GM18505 (cell line): ENCODE measurements around the gene TNFAIP8L1.

ENCODE experiments used
- ATAC-seq: cut with Tn5 transposase; IDR thresholded peaks from one replicate; pipeline ENCODE4 v1.9.1; 2021; ENCODE audit not compliant: unreplicated experiment
- POLR2A ChIP-seq: IDR thresholded peaks from 4 replicates; pipeline ENCODE4 v1.6.1; 2011; ENCODE audit warnings: borderline replicate concordance; ENCODE audit not compliant: insufficient read depth, insufficient read length; ENCODE audit errors: extremely low read depth

TNFAIP8L1 gene

GRCh38 chr19:4624301-4624700 is 15.0 kb upstream of the TNFAIP8L1 start:
- TF ChIP-seq POLR2A = no peak
- ATAC-seq = no peak

GRCh38 chr19:4624733-4625362 is 14.5 kb upstream of the TNFAIP8L1 start:
- TF ChIP-seq POLR2A = no peak
- ATAC-seq = no peak

DNA sequence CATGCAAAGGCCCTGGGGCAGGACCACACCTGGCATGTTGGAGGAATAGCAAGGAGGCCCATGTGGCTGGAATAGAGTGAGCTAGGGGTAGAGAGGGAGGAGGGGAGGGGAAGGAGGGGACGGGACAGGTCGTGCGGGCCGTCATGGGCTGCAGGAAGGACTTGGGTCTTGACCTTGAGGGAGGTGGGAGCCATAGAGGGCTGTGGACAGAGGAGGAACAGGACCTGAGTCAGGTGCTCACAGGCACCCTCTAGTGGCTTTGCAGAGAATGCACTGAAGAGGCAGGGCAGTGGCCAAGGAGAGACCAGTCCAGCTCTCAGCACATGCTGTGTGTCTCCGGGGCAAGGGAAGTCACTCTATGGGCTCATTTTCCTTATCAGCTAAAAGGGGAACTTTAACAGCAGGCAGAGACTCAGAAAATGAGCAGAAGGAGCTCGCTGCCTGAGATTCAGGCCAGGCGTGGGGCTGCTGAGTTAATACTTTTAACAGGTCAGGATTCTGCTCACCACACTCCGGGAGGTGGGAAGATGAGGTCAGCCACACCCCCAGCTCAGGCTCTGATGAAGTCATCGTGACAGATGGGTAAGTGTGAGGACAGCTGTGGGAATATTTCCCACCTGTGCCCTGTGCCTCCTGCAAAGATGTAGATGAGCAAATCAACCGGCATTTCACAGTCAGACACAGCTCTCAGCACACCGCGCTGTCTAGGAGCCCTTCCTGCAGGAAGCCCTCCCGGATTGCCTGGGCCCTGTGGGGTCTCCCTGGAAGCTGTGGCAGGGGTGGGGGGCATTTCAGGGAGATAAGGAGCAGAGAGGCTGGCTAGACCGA is 6.0 kb upstream of the TNFAIP8L1 start:
- no peak for ATAC-seq
- TF ChIP-seq POLR2A = no peak

GRCh38 chr19:4635754-4636116 is 3.6 kb upstream of the TNFAIP8L1 start:
- ATAC-seq = no peak

GRCh38 chr19:4636151-4636717 is 3.1 kb upstream of the TNFAIP8L1 start:
- ATAC-seq = no peak
- no peak for TF ChIP-seq POLR2A

More at GRCh38 chr19:4635754-4636116, 3.6 kb upstream of the TNFAIP8L1 start:
- no peak for TF ChIP-seq POLR2A

DNA sequence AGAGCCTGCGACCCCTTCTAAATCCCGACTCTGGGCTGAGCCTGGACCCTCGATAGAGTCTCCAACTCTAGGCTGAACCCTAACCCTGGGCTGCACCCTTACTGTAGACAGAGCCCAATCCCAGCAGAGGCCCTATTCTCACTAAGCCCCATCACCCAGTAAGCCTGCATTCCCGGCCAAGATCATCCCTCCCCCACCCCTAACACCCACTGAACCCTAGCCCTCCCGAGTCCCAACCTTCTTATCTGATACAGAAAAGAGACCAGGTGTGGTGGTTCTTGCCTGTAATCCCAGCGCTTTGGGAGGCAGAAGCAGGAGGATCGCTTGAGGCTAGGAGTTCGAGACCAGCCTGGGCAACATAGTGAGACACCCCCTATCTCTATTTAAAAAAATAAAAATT is 2.6 kb upstream of the TNFAIP8L1 start:
- no peak for ATAC-seq
- no peak for TF ChIP-seq POLR2A

DNA sequence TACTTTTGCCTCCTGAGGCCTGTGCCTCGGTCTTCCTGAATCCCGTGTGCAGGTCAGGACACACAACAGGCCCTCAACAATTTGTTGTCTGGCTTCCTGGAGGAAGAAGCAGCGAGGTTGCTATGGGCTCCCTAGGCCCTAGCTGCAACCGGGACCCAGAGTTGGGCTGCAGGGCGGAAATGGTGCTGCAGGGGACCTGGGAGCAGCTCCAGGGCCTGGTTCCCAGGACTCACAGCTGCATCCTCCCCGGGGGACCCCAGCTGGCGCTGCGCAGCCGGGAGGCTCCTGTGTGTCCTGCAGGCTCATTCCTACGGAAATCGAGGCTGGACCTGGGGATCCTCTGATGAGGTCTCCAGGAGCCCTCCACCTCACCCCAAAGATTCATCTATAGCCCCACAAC is 999 bp upstream of the TNFAIP8L1 start:
- no peak for TF ChIP-seq POLR2A
- ATAC-seq = no peak

DNA sequence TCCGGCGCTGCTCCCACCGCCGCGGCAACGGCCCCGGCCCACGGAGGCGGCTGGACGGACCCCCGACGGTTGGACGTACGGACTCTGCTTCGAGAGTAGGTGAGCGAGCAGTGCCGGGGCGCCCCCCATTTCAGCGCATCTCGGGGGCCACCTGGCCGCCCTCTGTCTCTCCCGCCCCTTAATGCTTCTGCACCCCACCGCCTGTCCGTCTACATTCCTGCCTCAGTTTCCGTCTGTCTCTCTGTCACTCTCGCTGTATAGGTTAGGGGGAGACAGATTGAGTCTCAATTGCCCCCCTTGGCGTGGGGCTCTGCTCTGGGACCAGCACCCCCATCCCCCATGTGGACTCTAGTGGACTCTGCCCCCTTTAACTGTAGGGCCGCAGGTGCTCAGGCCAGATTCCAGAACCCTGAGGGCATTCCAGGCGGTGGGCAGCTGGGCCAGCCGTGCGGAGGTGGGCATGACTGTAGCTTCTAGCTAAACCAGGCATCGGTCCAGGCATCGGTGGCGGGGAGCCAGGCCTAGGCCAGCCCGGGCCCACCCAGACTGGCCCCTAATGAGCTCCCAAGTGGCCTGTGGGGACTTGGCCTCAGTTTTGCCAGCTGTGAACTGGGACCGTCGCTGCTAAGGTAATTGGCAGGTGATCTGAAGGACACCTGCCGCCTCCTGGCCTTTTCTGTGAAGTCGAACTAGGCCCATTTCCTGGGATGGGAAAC is 373 bp downstream of the TNFAIP8L1 start:
- peak; percentile 1 for ATAC-seq

GRCh38 chr19:4640247-4641000 is 1.1 kb downstream of the TNFAIP8L1 start:
- no peak for ATAC-seq
- TF ChIP-seq POLR2A = no peak

More for the DNA sequence above, 373 bp downstream of the TNFAIP8L1 start:
- TF ChIP-seq POLR2A = no peak

DNA sequence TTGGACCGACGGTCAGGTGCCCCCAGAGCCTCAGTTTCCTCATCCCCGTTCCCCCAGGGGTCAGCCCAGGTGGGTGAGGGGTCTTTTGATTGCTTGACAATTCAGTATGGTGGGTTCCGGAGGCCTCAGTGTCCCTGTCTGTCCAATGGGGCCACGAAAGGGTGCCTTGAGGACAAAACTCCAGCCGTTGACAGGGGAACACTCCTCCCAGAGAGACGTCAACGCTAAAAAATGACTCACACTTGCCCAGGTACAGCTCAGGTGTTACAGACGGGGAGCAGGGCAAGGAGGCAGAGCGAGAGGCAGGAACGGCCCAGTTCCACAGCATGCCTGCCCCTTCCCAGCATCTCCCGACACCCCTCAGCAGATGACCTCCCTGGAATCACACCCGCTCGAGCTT is 1.8 kb downstream of the TNFAIP8L1 start:
- ATAC-seq = no peak
- no peak for TF ChIP-seq POLR2A

- no peak for TF ChIP-seq POLR2A
- no peak for ATAC-seq
These were observed 3.3 kb downstream of the TNFAIP8L1 start for GRCh38 chr19:4642625-4643024.

DNA sequence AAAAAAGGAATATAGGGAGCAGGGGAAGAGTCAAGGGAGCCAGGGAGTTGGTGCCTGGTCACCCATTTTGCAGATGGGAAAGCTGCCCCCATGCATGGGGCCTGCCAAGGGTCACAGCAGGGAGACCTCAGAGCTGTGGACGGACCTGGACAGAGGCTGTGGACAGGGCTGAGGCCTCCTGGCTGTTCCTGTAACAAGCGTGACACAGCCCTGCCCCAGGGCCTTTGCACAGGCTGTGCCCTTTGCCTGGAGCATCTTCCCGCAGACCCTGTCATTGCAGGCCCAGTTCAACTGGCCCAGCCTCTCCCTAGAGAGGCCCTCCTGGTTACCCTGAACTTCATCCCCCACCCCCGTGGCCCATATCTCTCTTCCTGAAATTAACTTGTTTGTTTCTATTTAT is 6.4 kb downstream of the TNFAIP8L1 start:
- no peak for ATAC-seq

GRCh38 chr19:4647676-4648644 is 8.6 kb downstream of the TNFAIP8L1 start:
- ATAC-seq = no peak

More for the DNA sequence above, 6.4 kb downstream of the TNFAIP8L1 start:
- no peak for TF ChIP-seq POLR2A

More at GRCh38 chr19:4647676-4648644, 8.6 kb downstream of the TNFAIP8L1 start:
- no peak for TF ChIP-seq POLR2A
